ENCODE data around the gene SERTAD2.

Gene SERTAD2

DNA sequence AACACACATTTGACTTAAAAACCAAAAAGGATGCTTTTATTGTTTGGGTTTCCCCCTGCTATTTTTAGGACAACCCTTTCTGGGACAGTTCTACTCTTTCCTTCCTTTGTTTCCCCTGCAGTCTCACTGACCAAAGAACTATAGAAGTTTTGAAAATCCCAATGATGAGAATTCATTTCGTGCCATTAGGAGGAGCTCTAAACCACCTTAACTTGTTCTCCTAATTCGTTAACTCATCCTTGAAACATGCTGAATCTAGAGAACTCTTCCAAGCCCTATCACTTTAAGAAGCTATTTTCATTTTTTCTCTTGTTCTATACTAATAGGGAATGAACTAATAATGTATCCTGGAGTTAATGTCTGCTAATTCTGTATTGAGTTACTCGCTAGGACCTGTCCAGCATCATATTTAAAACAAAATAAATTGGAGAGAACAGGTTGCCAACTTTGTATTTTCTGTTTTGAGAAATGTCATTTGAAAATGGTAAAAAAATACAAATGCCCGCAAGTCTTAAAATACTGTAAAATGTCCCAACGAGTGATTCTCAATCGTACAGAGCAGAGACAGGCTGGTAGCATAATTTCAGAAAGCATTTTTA, 66.7 kb downstream of the SERTAD2 start:
- no peak for TF ChIP-seq ZFX (IDR thresholded peaks at IDR 0.05; ENCODE audit: borderline replicate concordance)
- TF ChIP-seq, protein P1, sequence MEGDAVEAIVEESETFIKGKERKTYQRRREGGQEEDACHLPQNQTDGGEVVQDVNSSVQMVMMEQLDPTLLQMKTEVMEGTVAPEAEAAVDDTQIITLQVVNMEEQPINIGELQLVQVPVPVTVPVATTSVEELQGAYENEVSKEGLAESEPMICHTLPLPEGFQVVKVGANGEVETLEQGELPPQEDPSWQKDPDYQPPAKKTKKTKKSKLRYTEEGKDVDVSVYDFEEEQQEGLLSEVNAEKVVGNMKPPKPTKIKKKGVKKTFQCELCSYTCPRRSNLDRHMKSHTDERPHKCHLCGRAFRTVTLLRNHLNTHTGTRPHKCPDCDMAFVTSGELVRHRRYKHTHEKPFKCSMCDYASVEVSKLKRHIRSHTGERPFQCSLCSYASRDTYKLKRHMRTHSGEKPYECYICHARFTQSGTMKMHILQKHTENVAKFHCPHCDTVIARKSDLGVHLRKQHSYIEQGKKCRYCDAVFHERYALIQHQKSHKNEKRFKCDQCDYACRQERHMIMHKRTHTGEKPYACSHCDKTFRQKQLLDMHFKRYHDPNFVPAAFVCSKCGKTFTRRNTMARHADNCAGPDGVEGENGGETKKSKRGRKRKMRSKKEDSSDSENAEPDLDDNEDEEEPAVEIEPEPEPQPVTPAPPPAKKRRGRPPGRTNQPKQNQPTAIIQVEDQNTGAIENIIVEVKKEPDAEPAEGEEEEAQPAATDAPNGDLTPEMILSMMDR (IDR thresholded peaks at IDR 0.05): peak; percentile 75
- H3K27ac ChIP-seq: no peak overlapping the region

DNA sequence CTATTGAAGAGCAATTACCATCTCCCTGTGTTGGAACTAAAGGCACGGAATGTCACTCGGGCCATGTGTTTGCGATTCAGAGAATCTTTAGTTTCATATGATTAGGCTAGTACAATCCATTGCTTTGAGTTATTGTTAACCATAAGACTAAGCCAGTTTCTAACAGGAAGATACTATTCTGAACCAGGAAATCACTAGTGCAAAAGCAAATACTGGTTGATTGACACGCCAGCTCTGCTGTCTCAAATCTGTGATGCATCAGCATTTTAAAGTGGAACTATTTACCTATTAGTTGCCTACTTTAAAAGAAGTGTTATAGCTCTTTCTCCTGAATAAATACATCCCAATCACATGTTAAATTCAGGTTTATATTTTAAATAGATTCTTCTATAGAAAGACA, 67.7 kb downstream of the SERTAD2 start:
- TF ChIP-seq, protein P1 (IDR thresholded peaks at IDR 0.05): no peak
- TF ChIP-seq ZFX (IDR thresholded peaks at IDR 0.05; ENCODE audit: borderline replicate concordance): no peak
- H3K27ac ChIP-seq: no peak overlapping the region

DNA sequence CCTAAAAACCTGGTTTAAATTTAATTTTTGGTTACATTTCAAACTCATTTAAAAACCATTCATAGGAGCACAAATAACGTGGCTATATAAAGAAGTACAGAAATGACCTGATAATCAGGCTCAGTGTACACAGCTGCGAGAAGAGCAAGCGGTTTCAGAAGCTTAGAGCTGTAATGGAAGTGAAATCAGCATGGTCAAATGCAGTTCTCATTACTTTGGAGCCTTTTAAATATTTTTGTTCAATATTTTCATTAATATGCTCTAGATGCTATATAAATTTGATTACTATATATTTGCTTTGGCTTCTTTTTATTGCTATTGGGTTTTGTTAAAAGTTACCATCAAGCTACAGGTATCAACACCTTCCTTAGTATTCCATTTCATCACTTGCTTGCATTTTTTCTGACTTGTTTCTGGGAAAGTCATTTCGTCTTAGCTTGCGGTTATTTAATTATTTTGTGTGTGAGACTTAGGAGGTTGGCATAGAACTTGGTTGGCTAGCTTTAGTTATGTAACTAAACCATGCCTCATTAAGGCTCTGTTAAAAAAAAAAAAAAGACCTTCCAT, 70.9 kb downstream of the SERTAD2 start:
- no peak for TF ChIP-seq ZFX (IDR thresholded peaks at IDR 0.05; ENCODE audit: borderline replicate concordance)
- TF ChIP-seq, protein P1 (IDR thresholded peaks at IDR 0.05): no peak
- H3K27ac ChIP-seq: no peak overlapping the region

DNA sequence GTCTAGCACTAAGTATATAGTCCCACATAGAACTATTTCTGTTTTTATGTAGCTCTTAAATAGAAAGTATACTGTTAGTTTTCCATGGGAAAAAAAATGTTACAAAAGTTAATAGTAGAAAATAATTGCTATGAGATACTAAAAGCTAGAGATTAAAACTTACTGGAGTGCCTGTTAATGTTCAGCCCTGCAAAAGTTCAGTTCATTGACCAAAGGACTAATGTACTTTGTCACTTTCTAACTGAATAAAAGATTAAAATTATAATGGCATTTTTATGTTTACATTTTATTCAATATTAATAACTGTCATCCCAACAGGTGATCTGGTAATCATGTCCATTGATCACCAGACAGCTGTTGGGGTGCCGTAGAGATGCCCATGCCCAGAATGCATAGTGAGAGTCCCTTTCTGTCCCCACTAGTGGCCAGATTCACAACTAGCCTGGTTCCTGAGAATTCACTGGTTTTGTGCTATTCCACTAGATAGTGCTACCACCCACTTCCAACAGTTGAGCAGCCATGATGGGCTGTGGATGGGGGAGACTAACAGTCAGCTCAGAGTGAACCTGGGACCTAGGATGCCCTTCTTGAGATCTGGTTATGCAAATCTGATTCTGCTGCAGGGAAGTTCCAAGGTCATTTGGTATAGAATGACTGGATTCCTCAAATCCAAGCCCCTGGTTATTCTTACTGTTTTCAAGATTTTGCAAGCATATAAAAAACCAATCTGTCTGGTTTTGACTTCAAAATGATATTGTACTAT, 71.8 kb downstream of the SERTAD2 start:
- TF ChIP-seq, protein P1 (IDR thresholded peaks at IDR 0.05): no peak
- TF ChIP-seq ZFX (IDR thresholded peaks at IDR 0.05; ENCODE audit: borderline replicate concordance): no peak

More for the DNA sequence above, 71.8 kb downstream of the SERTAD2 start:
- H3K27ac ChIP-seq: no peak overlapping the region

Data from 22Rv1 (cell line).